Panc1 (cell line): Measurements from ENCODE around the gene SLC8A1. TPM values are rescaled to one million over a fixed set of nuclear protein-coding genes. Genes with fewer than 3 reads are reported as not detected.

Source experiments
- ATAC-seq: fragments of 200-7000 bp; cut with Tn5 transposase; 2 replicates; pipeline ENCODE4 v1.9.1; 2020; ENCODE audit warnings: mild to moderate bottlenecking, moderate library complexity
- BruUV-seq: library from RNA; stranded (reverse); fragments of 400-500 nt; replicated peaks from 2 replicates; lab custom pipeline; 2021; lab: Mats Ljungman, UMichigan
- CTCF ChIA-PET: fragments of 300-600 bp; sonication (Branson Sonifier 250); formaldehyde crosslinking; loops from one replicate; lab custom pipeline; 2022; ENCODE audit warnings: antibody characterized with exemption; lab: Charles Lee
- POLR2A ChIA-PET: fragments of 300-600 bp; sonication (Branson Sonifier 250); formaldehyde crosslinking; loops from one replicate; lab custom pipeline; 2022; ENCODE audit warnings: antibody characterized with exemption; lab: Charles Lee
- DNase-seq: peaks from one replicate; pipeline ENCODE4 v3.0.0-alpha.2; 2010; ENCODE audit warnings: low read depth, low spot score
- H3K27ac ChIP-seq: 2 replicates; pipeline ENCODE4 v1.5.1; 2011; ENCODE audit warnings: mild to moderate bottlenecking, low read length, inconsistent platforms
- H3K27me3 ChIP-seq: fragments of 200-500 bp; sonication (Bioruptor generic); 2 replicates; pipeline ENCODE4 v1.6.0; 2014; ENCODE audit warnings: low read length, inconsistent platforms; ENCODE audit not compliant: control insufficient read depth, insufficient read depth
- H3K36me3 ChIP-seq: fragments of 200-500 bp; sonication (Bioruptor generic); 2 replicates; pipeline ENCODE4 v1.5.1; 2014; ENCODE audit warnings: inconsistent platforms, mild to moderate bottlenecking, low read length, moderate library complexity; ENCODE audit not compliant: control insufficient read depth, insufficient read depth
- H3K4me1 ChIP-seq: 2 replicates; pipeline ENCODE4 v1.5.1; 2011; ENCODE audit warnings: inconsistent platforms, mild to moderate bottlenecking, low read length, moderate library complexity; ENCODE audit not compliant: control insufficient read depth, insufficient read depth
- H3K4me3 ChIP-seq, 2 experiments: 2 replicates each; pipeline ENCODE4 v1.5.1; 2011 to 2012; ENCODE audit warnings: low read depth in 2 of 2, low read length in 2 of 2, mild to moderate bottlenecking in 2 of 2, inconsistent platforms in 1 of 2, moderate library complexity in 1 of 2
- H3K9me3 ChIP-seq: fragments of 200-500 bp; sonication (Bioruptor generic); 2 replicates; pipeline ENCODE4 v1.5.1; 2014; ENCODE audit warnings: low read depth, mild to moderate bottlenecking, inconsistent platforms, low read length, moderate library complexity; ENCODE audit not compliant: control insufficient read depth, insufficient read depth
- CTCF ChIP-seq: fragments of 450-650 bp; IDR thresholded peaks from 2 replicates; pipeline ENCODE4 v1.5.1; 2017; ENCODE audit warnings: mild to moderate bottlenecking
- POLR2AphosphoS5 ChIP-seq: IDR thresholded peaks from 2 replicates; pipeline ENCODE4 v1.6.1; 2012; ENCODE audit warnings: mild to moderate bottlenecking, low read depth, low read length, moderate library complexity
- REST ChIP-seq, 2 experiments: IDR thresholded peaks; 2 replicates each; pipeline ENCODE4 v1.6.1; 2011 to 2012; ENCODE audit warnings: low read depth in 2 of 2, control low read depth in 1 of 2, low read length in 1 of 2, mild to moderate bottlenecking in 1 of 2, moderate library complexity in 1 of 2; ENCODE audit not compliant: insufficient read depth in 1 of 2
- SIN3A ChIP-seq: IDR thresholded peaks from 2 replicates; pipeline ENCODE4 v1.6.1; 2012; ENCODE audit warnings: low read depth, mild to moderate bottlenecking, low read length, moderate library complexity, borderline replicate concordance; ENCODE audit not compliant: insufficient read depth
- TCF7L2 ChIP-seq: IDR thresholded peaks from 2 replicates; pipeline ENCODE4 v1.6.1; 2011; ENCODE audit warnings: mild to moderate bottlenecking, low read depth, low read length, inconsistent platforms
- in situ Hi-C: cut with HindIII; loops from 2 replicates; pipeline ENCODE4 v1.10.0; 2016; ENCODE audit warnings: low sequenced_read_pairs, low pct_unique_long_range_greater_than_20kb
- intact Hi-C: fragments of 100-400 bp; cut with micrococcal nuclease; formaldehyde crosslinking; loops from one replicate; pipeline ENCODE4 v1.10.0; 2022; ENCODE audit not compliant: unreplicated experiment
- total RNA-seq: library from RNA; stranded (reverse); gene quantifications from one replicate; pipeline ENCODE4 v1.2.1, GENCODE V29; 2021; ENCODE audit not compliant: unreplicated experiment

Gene SLC8A1
- total RNA-seq, 1 experiment from 2014 or later: 0.59 TPM

- H3K9me3 ChIP-seq: no peaks in the 10 kb centered on the region
- ATAC-seq (no peak), DNase-seq (no peak)
- ChIA-PET POLR2A (no interaction called here), CTCF (no interaction called here)
- intact Hi-C loops (no loop called here), in situ Hi-C loops (no loop called here)
- H3K27ac ChIP-seq: no peak overlapping the region
- no peak overlapping the region for H3K4me3 ChIP-seq
- no peaks in the 10 kb centered on the region for H3K27me3 ChIP-seq
- no peaks in the 10 kb centered on the region for H3K4me1 ChIP-seq
- no peak for TF ChIP-seq REST (IDR thresholded peaks at IDR 0.05; ENCODE audit: insufficient read depth in 1 of 2, low read depth in 2 of 2, low read length in 1 of 2)
- no peak for TF ChIP-seq CTCF
- TF ChIP-seq SIN3A: no peak
- TF ChIP-seq POLR2AphosphoS5: no peak
- TF ChIP-seq TCF7L2: no peak
- H3K36me3 ChIP-seq: no peaks in the 10 kb centered on the region
- BruUV-seq: no TSS peak
These were observed 84.9 kb downstream of the SLC8A1 start for GRCh38 chr2:40367032-40367431.

- in situ Hi-C loops: no loop called here
- ChIA-PET CTCF (no interaction called here), POLR2A (no interaction called here)
- Histone ChIP-seq H3K4me1 (no peaks in the 10 kb centered on the region), H3K27me3 (no peaks in the 10 kb centered on the region), H3K9me3 (no peaks in the 10 kb centered on the region), H3K27ac (no peak overlapping the region; the same call in 1 of the 2 replicates), H3K4me3 (peak overlapping the region; percentile 0 to 32; a peak in 2 of 4 replicates), H3K36me3 (no peaks in the 10 kb centered on the region)
- ATAC-seq: no peak
- intact Hi-C loops: no loop called here
- no peak for DNase-seq
- BruUV-seq: no TSS peak
- TF ChIP-seq CTCF (no peak), TCF7L2 (no peak), REST (IDR thresholded peaks at IDR 0.05; ENCODE audit: insufficient read depth in 1 of 2, low read depth in 2 of 2, low read length in 1 of 2) (no peak), SIN3A (no peak), POLR2AphosphoS5 (no peak)
These were observed 87.6 kb downstream of the SLC8A1 start for GRCh38 chr2:40364151-40364874.
